HL-60/S4 treated with retinoic acid at 250 ng/mL for 4 days and 3 days (cell line): ENCODE results near the gene TBL1Y.
"Not testable (repeated sequence)": the region's sequence is repeated elsewhere in the genome, so short reads cannot be mapped to it uniquely, and the experiment has no call there.

Experiments used
- in situ Hi-C: fragments of 300-500 bp; cut with MboI; formaldehyde crosslinking; loops from 2 replicates; pipeline ENCODE4 v1.7.0; 2022; ENCODE audit warnings: low sequenced_read_pairs

TBL1Y gene

GRCh38 chrY:7078725-7079124 is 168.2 kb downstream of the TBL1Y start:
- in situ Hi-C loops: no loop called here

GRCh38 chrY:7080548-7080947 is 170.1 kb downstream of the TBL1Y start:
- in situ Hi-C loops: not testable (repeated sequence)

DNA sequence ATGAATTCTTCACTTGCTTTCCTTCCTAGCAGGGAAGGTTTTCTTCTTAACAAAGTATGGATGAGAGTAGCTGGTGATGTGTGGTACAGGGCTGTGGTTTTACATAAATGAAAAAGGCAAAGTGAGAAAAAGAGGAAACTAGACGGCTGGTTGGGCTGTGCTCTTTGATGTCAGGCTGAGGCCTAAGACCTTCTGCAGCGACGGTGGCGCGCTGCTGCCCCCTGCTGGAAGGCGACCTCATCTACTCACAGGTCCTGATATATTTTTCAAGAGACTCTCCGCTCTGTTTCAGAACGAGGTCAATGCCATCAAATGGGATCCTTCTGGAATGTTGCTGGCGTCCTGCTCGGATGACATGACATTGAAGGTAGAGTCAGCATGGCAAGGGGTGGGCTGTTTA is 175.1 kb downstream of the TBL1Y start:
- in situ Hi-C loops: no loop called here

DNA sequence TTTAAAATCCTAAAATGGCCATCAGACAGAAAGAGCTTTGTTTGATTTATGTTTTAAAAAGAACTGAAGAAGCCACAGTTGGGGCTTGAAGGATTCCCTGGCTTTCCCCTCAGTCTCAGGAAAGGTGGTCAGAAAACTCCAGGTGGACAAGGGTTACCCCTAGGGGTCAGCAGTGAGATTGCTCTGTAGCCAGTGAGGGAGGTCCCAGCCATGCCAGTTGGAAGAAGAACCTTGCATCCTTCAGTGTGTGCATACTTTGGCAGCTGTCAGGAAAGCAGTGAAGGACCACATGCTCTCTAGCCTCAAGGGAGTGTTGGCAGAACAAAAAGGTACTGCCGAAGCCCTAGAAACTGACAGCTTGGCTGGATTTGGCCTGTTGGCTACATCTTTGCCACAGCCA is 182.3 kb downstream of the TBL1Y start:
- in situ Hi-C loops: no loop called here

- in situ Hi-C loops: no loop called here
Measured at GRCh38 chrY:7094365-7094764, 183.9 kb downstream of the TBL1Y start.

DNA sequence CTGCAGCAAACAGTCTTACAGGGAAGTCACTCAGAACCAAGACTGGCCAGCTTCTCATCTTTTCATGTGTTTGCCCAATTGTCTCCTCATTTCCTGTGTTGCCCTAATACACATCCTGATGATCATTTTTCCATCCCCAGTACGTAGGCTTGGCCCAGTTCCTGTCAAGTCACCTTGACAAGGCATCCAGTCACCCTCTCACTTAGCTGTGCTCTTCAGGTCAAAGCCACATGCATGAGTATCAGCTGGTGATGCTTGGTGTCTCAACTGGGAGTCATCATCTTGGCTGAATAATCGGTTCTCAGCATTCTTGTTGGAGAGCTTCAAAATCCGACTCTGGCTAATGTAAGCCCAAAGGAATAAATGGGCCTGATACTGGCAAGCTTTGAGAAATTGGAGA is 186.5 kb downstream of the TBL1Y start:
- in situ Hi-C loops: no loop called here

- in situ Hi-C loops: no loop called here
Measured at GRCh38 chrY:7099742-7100141, 189.2 kb downstream of the TBL1Y start.

- in situ Hi-C loops: no loop called here
Measured at GRCh38 chrY:7102680-7103079, 192.2 kb downstream of the TBL1Y start.

- in situ Hi-C loops: no loop called here
Measured at GRCh38 chrY:7107179-7107578, 196.7 kb downstream of the TBL1Y start.

DNA sequence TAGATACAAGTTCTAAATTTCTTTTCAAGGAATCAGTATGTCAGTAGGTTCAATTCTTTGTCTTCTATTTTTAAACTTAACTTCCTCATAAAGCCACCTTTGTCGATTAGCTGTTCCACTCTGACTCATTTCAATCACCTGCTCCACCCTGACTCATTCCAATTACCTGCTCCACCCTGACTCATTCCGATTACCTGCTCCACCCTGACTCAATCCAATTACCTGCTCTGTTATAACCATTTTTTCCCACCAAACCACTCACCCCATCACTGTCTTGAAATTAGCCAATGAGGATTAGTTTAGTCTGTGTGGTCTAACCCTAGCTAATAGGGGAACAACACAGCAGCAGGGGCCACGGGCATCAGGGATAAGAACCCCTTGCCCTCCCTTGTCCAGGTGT is 199.6 kb downstream of the TBL1Y start:
- in situ Hi-C loops: no loop called here

GRCh38 chrY:7115871-7116270 is 205.4 kb downstream of the TBL1Y start:
- in situ Hi-C loops: no loop called here

DNA sequence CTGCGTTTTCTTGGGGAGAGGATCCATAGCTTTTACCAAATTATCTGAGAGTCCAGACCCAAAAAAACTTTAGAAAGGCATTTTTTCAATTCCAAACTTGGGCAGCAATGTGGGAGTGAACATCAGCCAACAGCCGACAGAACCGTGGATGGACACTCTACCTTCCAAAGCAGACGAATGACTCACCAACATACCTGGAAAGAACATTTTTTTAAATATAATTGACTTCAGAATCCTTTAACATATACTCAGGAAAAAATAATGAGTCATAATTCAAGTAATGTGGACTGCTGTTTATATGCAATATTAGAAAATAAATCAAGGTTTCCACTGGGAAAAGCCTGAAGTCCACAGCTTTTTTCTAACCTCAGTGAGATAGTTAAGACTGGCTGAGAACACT is 211.7 kb downstream of the TBL1Y start:
- in situ Hi-C loops: no loop called here

GRCh38 chrY:7125136-7126056 is 214.9 kb downstream of the TBL1Y start:
- in situ Hi-C loops: no loop called here

GRCh38 chrY:7128211-7128610 is 217.7 kb downstream of the TBL1Y start:
- in situ Hi-C loops: no loop called here
